ENCODE results near the gene DSCAML1. TPM values are rescaled to one million over a fixed set of nuclear protein-coding genes. Genes with fewer than 3 reads are reported as not detected.

DSCAML1 gene
- total RNA-seq, 1 donor from 2014 or later: 0.16 TPM

GRCh38 chr11:117620086-117620485 is 176.9 kb downstream of the DSCAML1 start:
- TF ChIP-seq EZH2 (IDR thresholded peaks at IDR 0.05; ENCODE audit: insufficient read depth, low read length) (no peak), CTCF (IDR thresholded peaks at IDR 0.05; ENCODE audit: insufficient read depth, low read depth, low read length) (no peak)
- H3K9me3 Mint-ChIP-seq (ENCODE audit: unreplicated experiment): peaks cover 3% of the 10 kb centered on the region
- no peak for FAIRE-seq
- Histone ChIP-seq H3K79me2 (ENCODE audit: insufficient read depth, low read length) (no peaks in the 10 kb centered on the region), H3K4me1 (ENCODE audit: insufficient read depth, low read length) (no peaks in the 10 kb centered on the region), H2AFZ (ENCODE audit: low read depth, low read length) (no peak overlapping the region), H3K4me2 (ENCODE audit: low read length) (no peak overlapping the region), H3K27ac (ENCODE audit: low read depth, low read length) (no peak overlapping the region), H3K36me3 (ENCODE audit: insufficient read depth, low read length) (no peaks in the 10 kb centered on the region), H4K20me1 (ENCODE audit: insufficient read depth, low read length) (no peaks in the 10 kb centered on the region), H3K9me3 (ENCODE audit: insufficient read depth, low read depth, low read length) (no peaks in the 10 kb centered on the region), H3K9ac (ENCODE audit: low read length) (no peak overlapping the region), H3K27me3 (ENCODE audit: insufficient read depth, low read length) (peaks cover 3% of the 10 kb centered on the region), H3K4me3 (ENCODE audit: insufficient read depth, low read depth, low read length) (no peak overlapping the region)
- peaks cover 26% of the 10 kb centered on the region for H3K27me3 Mint-ChIP-seq (ENCODE audit: low read depth, unreplicated experiment)
- H3K4me1 Mint-ChIP-seq (ENCODE audit: low read depth, unreplicated experiment): peaks cover under 1% of the 10 kb centered on the region
- H3K27ac Mint-ChIP-seq (ENCODE audit: unreplicated experiment): no peak overlapping the region
- DNase-seq (ENCODE audit: low read depth): no peak
- no peak overlapping the region for H3K4me3 Mint-ChIP-seq (ENCODE audit: unreplicated experiment)
- no peaks in the 10 kb centered on the region for H3K36me3 Mint-ChIP-seq (ENCODE audit: low read depth, unreplicated experiment)

- no peak overlapping the region for H3K4me3 ChIP-seq (ENCODE audit: insufficient read depth, low read depth, low read length)
- H3K36me3 ChIP-seq (ENCODE audit: insufficient read depth, low read length): no peaks in the 10 kb centered on the region
- H3K9ac ChIP-seq (ENCODE audit: low read length): no peak overlapping the region
- no peaks in the 10 kb centered on the region for H3K9me3 ChIP-seq (ENCODE audit: insufficient read depth, low read depth, low read length)
- FAIRE-seq (no peak), DNase-seq (ENCODE audit: low read depth) (no peak)
- H3K4me1 ChIP-seq (ENCODE audit: insufficient read depth, low read length): no peaks in the 10 kb centered on the region
- H3K4me1 Mint-ChIP-seq (ENCODE audit: low read depth, unreplicated experiment): no peaks in the 10 kb centered on the region
- peaks cover 3% of the 10 kb centered on the region for H3K9me3 Mint-ChIP-seq (ENCODE audit: unreplicated experiment)
- no peaks in the 10 kb centered on the region for H3K36me3 Mint-ChIP-seq (ENCODE audit: low read depth, unreplicated experiment)
- no peak overlapping the region for H2AFZ ChIP-seq (ENCODE audit: low read depth, low read length)
- no peak overlapping the region for H3K27ac ChIP-seq (ENCODE audit: low read depth, low read length)
- H3K79me2 ChIP-seq (ENCODE audit: insufficient read depth, low read length): no peaks in the 10 kb centered on the region
- TF ChIP-seq EZH2 (IDR thresholded peaks at IDR 0.05; ENCODE audit: insufficient read depth, low read length): no peak
- TF ChIP-seq CTCF (IDR thresholded peaks at IDR 0.05; ENCODE audit: insufficient read depth, low read depth, low read length): no peak
- H4K20me1 ChIP-seq (ENCODE audit: insufficient read depth, low read length): no peaks in the 10 kb centered on the region
- peaks cover 3% of the 10 kb centered on the region for H3K27me3 ChIP-seq (ENCODE audit: insufficient read depth, low read length)
- H3K27ac Mint-ChIP-seq (ENCODE audit: unreplicated experiment): no peak overlapping the region
- H3K4me3 Mint-ChIP-seq (ENCODE audit: unreplicated experiment): no peak overlapping the region
- H3K4me2 ChIP-seq (ENCODE audit: low read length): no peak overlapping the region
- H3K27me3 Mint-ChIP-seq (ENCODE audit: low read depth, unreplicated experiment): peaks cover 27% of the 10 kb centered on the region
Observed at GRCh38 chr11:117619661-117620060, 177.4 kb downstream of the DSCAML1 start.

- peaks cover 3% of the 10 kb centered on the region for H3K9me3 Mint-ChIP-seq (ENCODE audit: unreplicated experiment)
- H3K4me3 Mint-ChIP-seq (ENCODE audit: unreplicated experiment): no peak overlapping the region
- H4K20me1 ChIP-seq (ENCODE audit: insufficient read depth, low read length): no peaks in the 10 kb centered on the region
- no peaks in the 10 kb centered on the region for H3K79me2 ChIP-seq (ENCODE audit: insufficient read depth, low read length)
- TF ChIP-seq EZH2 (IDR thresholded peaks at IDR 0.05; ENCODE audit: insufficient read depth, low read length): no peak
- no peak for TF ChIP-seq CTCF (IDR thresholded peaks at IDR 0.05; ENCODE audit: insufficient read depth, low read depth, low read length)
- no peak overlapping the region for H3K27ac ChIP-seq (ENCODE audit: low read depth, low read length)
- H2AFZ ChIP-seq (ENCODE audit: low read depth, low read length): no peak overlapping the region
- no peak overlapping the region for H3K9ac ChIP-seq (ENCODE audit: low read length)
- H3K4me1 Mint-ChIP-seq (ENCODE audit: low read depth, unreplicated experiment): no peaks in the 10 kb centered on the region
- peaks cover 33% of the 10 kb centered on the region for H3K27me3 Mint-ChIP-seq (ENCODE audit: low read depth, unreplicated experiment)
- H3K4me1 ChIP-seq (ENCODE audit: insufficient read depth, low read length): no peaks in the 10 kb centered on the region
- H3K27ac Mint-ChIP-seq (ENCODE audit: unreplicated experiment): no peak overlapping the region
- no peaks in the 10 kb centered on the region for H3K36me3 ChIP-seq (ENCODE audit: insufficient read depth, low read length)
- H3K36me3 Mint-ChIP-seq (ENCODE audit: low read depth, unreplicated experiment): no peaks in the 10 kb centered on the region
- no peak for FAIRE-seq
- peaks cover 3% of the 10 kb centered on the region for H3K27me3 ChIP-seq (ENCODE audit: insufficient read depth, low read length)
- DNase-seq (ENCODE audit: low read depth): no peak
- no peak overlapping the region for H3K4me2 ChIP-seq (ENCODE audit: low read length)
- H3K9me3 ChIP-seq (ENCODE audit: insufficient read depth, low read depth, low read length): no peaks in the 10 kb centered on the region
- H3K4me3 ChIP-seq (ENCODE audit: insufficient read depth, low read depth, low read length): no peak overlapping the region
Observed at GRCh38 chr11:117618982-117619355, 178.0 kb downstream of the DSCAML1 start.
